GM23338 (cell line): ENCODE data around the gene GUCD1. TPM values are rescaled to one million over a fixed set of nuclear protein-coding genes. Genes with fewer than 3 reads are reported as not detected.

Experiments
- ATAC-seq: fragments of 200-7000 bp; cut with Tn5 transposase; 3 replicates; pipeline ENCODE4 v1.9.1; 2020
- DNase-seq: peaks from one replicate; pipeline ENCODE4 v3.0.0-alpha.2; 2015; ENCODE audit warnings: low spot score
- H2AFZ ChIP-seq: fragments of 200-600 bp; sonication (generic); 2 replicates; pipeline ENCODE4 v1.8.0; 2016; ENCODE audit warnings: antibody characterized with exemption, mild to moderate bottlenecking, moderate library complexity
- H3F3A ChIP-seq: fragments of 200-600 bp; sonication (generic); replicated peaks from 2 replicates; pipeline ENCODE4 v1.8.0; 2017; ENCODE audit warnings: antibody characterized with exemption, mixed run types, low read depth
- H3K27ac ChIP-seq: fragments of 200-600 bp; sonication (generic); 2 replicates; pipeline ENCODE4 v1.6.1; 2016; ENCODE audit warnings: low read depth
- H3K27me3 ChIP-seq: fragments of 200-600 bp; sonication (generic); 2 replicates; pipeline ENCODE4 v1.8.0; 2016; ENCODE audit warnings: mild to moderate bottlenecking, mixed run types, moderate library complexity; ENCODE audit not compliant: insufficient read depth
- H3K36me3 ChIP-seq: fragments of 200-600 bp; sonication (generic); 2 replicates; pipeline ENCODE4 v1.8.0; 2016; ENCODE audit warnings: mild to moderate bottlenecking; ENCODE audit not compliant: insufficient read depth
- H3K4me1 ChIP-seq: fragments of 200-600 bp; sonication (generic); 2 replicates; pipeline ENCODE4 v1.8.0; 2016; ENCODE audit warnings: mild to moderate bottlenecking, moderate library complexity; ENCODE audit not compliant: insufficient read depth
- H3K4me2 ChIP-seq: fragments of 200-600 bp; sonication (generic); 2 replicates; pipeline ENCODE4 v1.7.1; 2017; ENCODE audit warnings: mixed run types
- H3K4me3 ChIP-seq: fragments of 200-600 bp; sonication (generic); 2 replicates; pipeline ENCODE4 v1.6.1; 2016; ENCODE audit warnings: mixed run types
- H3K79me2 ChIP-seq: fragments of 200-600 bp; sonication (generic); replicated peaks from 2 replicates; pipeline ENCODE4 v1.8.0; 2017; ENCODE audit warnings: mild to moderate bottlenecking; ENCODE audit not compliant: insufficient read depth
- H3K9me2 ChIP-seq: fragments of 200-600 bp; sonication (generic); 2 replicates; pipeline ENCODE4 v1.8.0; 2017; ENCODE audit not compliant: insufficient read depth
- H4K20me1 ChIP-seq: fragments of 200-600 bp; sonication (generic); replicated peaks from 2 replicates; pipeline ENCODE4 v1.8.0; 2017; ENCODE audit warnings: mild to moderate bottlenecking; ENCODE audit not compliant: insufficient read depth
- H3K27ac Mint-ChIP-seq: 2 replicates; pipeline ENCODE4 v1.8.0; 2020; ENCODE audit warnings: inconsistent platforms, mild to moderate bottlenecking, moderate library complexity, mixed read lengths
- H3K27me3 Mint-ChIP-seq: 3 replicates; pipeline ENCODE4 v1.8.0; 2022; ENCODE audit warnings: low read depth, mild to moderate bottlenecking, moderate library complexity, mixed read lengths, inconsistent platforms; ENCODE audit not compliant: insufficient read depth, poor library complexity
- H3K36me3 Mint-ChIP-seq: 3 replicates; pipeline ENCODE4 v1.8.0; 2021; ENCODE audit warnings: low read depth, mild to moderate bottlenecking, inconsistent platforms, moderate library complexity, mixed read lengths
- H3K4me1 Mint-ChIP-seq: 3 replicates; pipeline ENCODE4 v1.8.0; 2020; ENCODE audit warnings: mild to moderate bottlenecking, inconsistent platforms, mixed read lengths
- H3K4me3 Mint-ChIP-seq: 3 replicates; pipeline ENCODE4 v1.8.0; 2021; ENCODE audit warnings: moderate library complexity, mild to moderate bottlenecking, inconsistent platforms, mixed read lengths
- H3K9me3 Mint-ChIP-seq: 3 replicates; pipeline ENCODE4 v1.8.0; 2020; ENCODE audit warnings: moderate library complexity, mild to moderate bottlenecking, inconsistent platforms, mixed read lengths
- ETS1 ChIP-seq: IDR thresholded peaks from 2 replicates; pipeline ENCODE4 v1.6.1; 2016; ENCODE audit warnings: antibody characterized with exemption
- EZH2 ChIP-seq: fragments of 200-600 bp; sonication (generic); IDR thresholded peaks from one replicate; pipeline ENCODE4 v1.8.0; 2017; ENCODE audit warnings: antibody characterized with exemption, mild to moderate bottlenecking, low read depth; ENCODE audit not compliant: unreplicated experiment
- JUNB ChIP-seq: IDR thresholded peaks from one replicate; pipeline ENCODE4 v1.6.1; 2016; ENCODE audit warnings: antibody characterized with exemption; ENCODE audit not compliant: unreplicated experiment
- NANOG ChIP-seq: IDR thresholded peaks from 2 replicates; pipeline ENCODE4 v1.6.1; 2016; ENCODE audit warnings: antibody characterized with exemption, borderline replicate concordance
- POLR2AphosphoS5 ChIP-seq: IDR thresholded peaks from 2 replicates; pipeline ENCODE4 v1.6.1; 2016; ENCODE audit warnings: antibody characterized with exemption, low read depth
- ZNF114 ChIP-seq: fragments of 250-450 bp; sonication (Bioruptor Pico); IDR thresholded peaks from 2 replicates; pipeline ENCODE4 v1.5.0; 2020; ENCODE audit warnings: mild to moderate bottlenecking, moderate library complexity
- ZNF462 ChIP-seq: fragments of 250-450 bp; sonication (Bioruptor Pico); IDR thresholded peaks from 2 replicates; pipeline ENCODE4 v1.5.0; 2020; ENCODE audit warnings: mild to moderate bottlenecking, moderate library complexity
- polyA plus RNA-seq: library from polyadenylated mRNA; unstranded; fragments of >200 nt; fragmentation: Nextera tagmentation; extraction: Ambion mirVana; gene quantifications from 2 replicates; pipeline ENCODE4 v1.2.1, GENCODE V29; 2016
- total RNA-seq: library from RNA; depleted of rRNA; stranded (reverse); fragments of >200 nt; shearing (Covaris generic); gene quantifications from 2 replicates; pipeline ENCODE4 v1.2.3, GENCODE V29; 2014

The GUCD1 gene
- total and polyA plus RNA-seq, 2 experiments from 2014 or later: 39.0 to 106 TPM

GRCh38 chr22:24518228-24518627, 36.7 kb downstream of the GUCD1 start:
- TF ChIP-seq NANOG: no peak
- no peak for TF ChIP-seq JUNB
- no peak for TF ChIP-seq ZNF462 (CRISPR knock-in tag)
- TF ChIP-seq POLR2AphosphoS5: no peak
- TF ChIP-seq ETS1: no peak
- no peak for TF ChIP-seq EZH2
- TF ChIP-seq ZNF114: no peak
- H3K36me3 ChIP-seq: no peaks in the 10 kb centered on the region
- H2AFZ ChIP-seq: no peak overlapping the region
- peaks cover 19% of the 10 kb centered on the region for H3K4me1 Mint-ChIP-seq
- H3K4me2 ChIP-seq: no peak overlapping the region
- H3K9me2 ChIP-seq: no peaks in the 10 kb centered on the region
- no peaks in the 10 kb centered on the region for H3K27me3 ChIP-seq
- H3F3A ChIP-seq: no peaks in the 10 kb centered on the region
- no peak for ATAC-seq
- DNase-seq: no peak
- no peak overlapping the region for H3K4me3 ChIP-seq
- H4K20me1 ChIP-seq: no peaks in the 10 kb centered on the region
- peaks cover 20% of the 10 kb centered on the region; the same call in 1 of the 2 replicates for H3K4me1 ChIP-seq
- H3K79me2 ChIP-seq: no peaks in the 10 kb centered on the region
- H3K27ac Mint-ChIP-seq: no peak overlapping the region
- no peaks in the 10 kb centered on the region; the same call in 2 of the 3 replicates for H3K36me3 Mint-ChIP-seq
- no peak overlapping the region for H3K27ac ChIP-seq
- H3K9me3 Mint-ChIP-seq: no peaks in the 10 kb centered on the region
- H3K27me3 Mint-ChIP-seq: peaks cover 16% of the 10 kb centered on the region
- H3K4me3 Mint-ChIP-seq: no peak overlapping the region
